NCI-H510A (cell line): ENCODE data around the gene LRMDA.

Experiments used
- DNase-seq: peaks from one replicate; lab custom pipeline; 2025; lab: John Stamatoyannopoulos, UW

Gene LRMDA

GRCh38 chr10:75542084-75542483, 110.7 kb downstream of the LRMDA start:
- DNase-seq = no peak

DNA sequence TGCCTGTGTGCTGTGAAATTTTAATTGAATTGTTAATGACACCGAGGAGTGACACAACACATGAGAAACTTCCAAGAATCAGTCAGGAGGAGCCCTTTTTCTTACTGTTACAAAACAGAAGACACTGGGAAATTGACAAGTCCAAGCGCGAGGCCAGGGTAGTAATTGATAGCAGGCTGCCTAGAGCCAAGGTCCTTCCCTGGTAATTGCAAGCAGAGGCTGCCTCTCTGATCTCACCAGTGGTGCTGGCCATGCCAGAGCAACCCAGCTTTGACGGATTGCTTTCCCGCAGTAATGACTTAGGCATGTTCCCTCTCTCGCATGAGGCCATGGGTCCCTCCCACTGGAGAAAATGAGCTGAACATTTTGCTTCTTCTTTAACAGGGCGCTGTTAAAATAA, 111.5 kb downstream of the LRMDA start:
- DNase-seq = no peak

GRCh38 chr10:75544386-75544785, 113.0 kb downstream of the LRMDA start:
- no peak for DNase-seq

DNA sequence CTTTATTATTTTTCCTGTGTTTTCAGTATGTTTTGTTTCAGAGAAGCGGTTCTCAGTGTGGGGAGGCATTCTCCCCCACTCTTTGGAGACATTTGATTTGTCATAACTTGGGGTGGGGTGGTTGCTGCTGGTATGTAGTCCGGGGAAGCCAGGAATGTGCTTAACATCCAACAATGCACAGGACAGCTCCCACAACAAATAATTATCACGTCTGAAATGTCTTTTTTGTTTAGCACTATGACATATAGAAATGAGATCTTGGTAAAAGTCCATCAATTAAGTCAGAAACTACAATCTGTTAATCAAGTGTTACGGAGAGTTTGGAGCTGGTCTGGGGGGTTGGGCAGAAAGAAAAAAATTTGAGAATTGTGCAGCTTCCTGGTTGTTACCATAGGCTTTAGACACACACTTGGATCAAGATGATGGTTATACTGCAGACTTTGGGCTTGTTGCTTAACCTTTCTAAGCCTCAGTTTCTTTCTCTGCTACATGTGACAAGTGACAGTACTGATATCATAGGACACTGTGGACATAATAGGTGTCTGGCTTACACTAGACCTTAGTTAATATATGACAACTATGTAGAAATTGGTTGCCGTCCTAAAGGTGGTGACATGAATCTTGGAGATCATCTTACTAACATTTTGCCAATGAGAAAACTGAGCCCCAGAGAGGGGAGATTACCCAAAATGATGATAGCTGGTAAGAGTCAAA, 113.7 kb downstream of the LRMDA start:
- no peak for DNase-seq

DNA sequence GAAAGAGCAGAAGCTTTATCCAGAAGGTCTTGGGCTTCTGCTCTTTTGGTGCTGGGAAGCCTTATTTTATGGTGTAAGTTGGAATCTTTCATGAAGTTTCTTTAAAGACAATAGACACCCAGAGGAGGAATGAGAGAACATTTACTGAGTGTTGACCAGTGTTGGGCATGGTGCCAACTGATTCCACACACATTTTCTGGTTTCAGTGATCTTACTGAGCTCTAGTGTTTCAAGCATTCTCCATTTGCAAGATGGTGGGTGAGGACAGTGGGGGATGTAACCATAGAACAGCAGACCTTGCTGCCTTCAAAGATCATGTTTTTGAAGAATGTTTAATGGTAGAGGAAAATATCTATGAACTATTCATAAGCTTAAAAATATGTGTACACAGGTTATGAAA, 114.6 kb downstream of the LRMDA start:
- no peak for DNase-seq

GRCh38 chr10:75547391-75548298, 116.2 kb downstream of the LRMDA start:
- DNase-seq = no peak

GRCh38 chr10:75548356-75548755, 116.9 kb downstream of the LRMDA start:
- no peak for DNase-seq

- DNase-seq = no peak
Measured at GRCh38 chr10:75550191-75550590, 118.8 kb downstream of the LRMDA start.

DNA sequence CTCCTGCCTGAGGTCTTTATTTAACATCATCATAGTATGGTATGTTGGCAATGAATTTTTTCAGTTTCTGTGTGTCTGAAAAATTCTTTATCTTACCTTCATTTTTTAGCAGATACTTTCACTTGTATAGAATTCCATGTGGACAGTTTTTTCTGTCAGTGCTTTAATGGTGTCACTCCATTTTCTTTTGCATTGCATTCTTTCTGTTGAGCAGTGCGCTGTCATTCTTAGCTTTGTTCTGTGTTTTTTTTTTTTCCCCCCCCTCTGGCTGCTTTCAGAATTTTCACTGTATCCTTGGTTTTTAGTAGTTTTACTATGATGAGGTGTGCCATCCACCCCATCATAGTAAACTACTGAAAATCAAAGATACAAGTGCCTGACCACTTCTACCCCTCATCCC, 120.7 kb downstream of the LRMDA start:
- no peak for DNase-seq

DNA sequence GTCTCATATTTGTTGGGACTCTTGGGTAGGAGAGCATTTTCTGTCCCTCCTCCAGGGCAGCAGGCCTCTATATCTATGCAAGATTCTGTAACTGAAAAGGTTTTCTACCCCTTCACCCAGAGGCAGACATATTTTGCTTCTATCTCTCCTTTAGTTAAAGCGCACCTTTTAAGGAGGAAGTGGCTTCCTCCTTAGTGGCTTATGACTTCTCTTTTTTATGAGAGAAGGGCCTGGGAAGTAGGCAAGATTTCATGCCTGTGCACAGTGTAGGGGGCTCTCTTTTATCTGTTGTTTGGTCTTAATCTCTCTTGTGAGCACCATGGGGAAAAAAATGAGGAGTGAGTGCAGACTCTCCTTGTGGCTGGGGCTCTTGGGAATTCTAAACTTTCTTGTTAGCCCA, 122.1 kb downstream of the LRMDA start:
- no peak for DNase-seq

GRCh38 chr10:75555323-75555722, 123.9 kb downstream of the LRMDA start:
- DNase-seq = no peak

GRCh38 chr10:75556320-75556719, 124.9 kb downstream of the LRMDA start:
- DNase-seq = no peak

GRCh38 chr10:75565286-75566251, 134.1 kb downstream of the LRMDA start:
- no peak for DNase-seq

GRCh38 chr10:75568450-75569130, 137.2 kb downstream of the LRMDA start:
- no peak for DNase-seq

GRCh38 chr10:75569506-75569905, 138.1 kb downstream of the LRMDA start:
- DNase-seq = no peak

DNA sequence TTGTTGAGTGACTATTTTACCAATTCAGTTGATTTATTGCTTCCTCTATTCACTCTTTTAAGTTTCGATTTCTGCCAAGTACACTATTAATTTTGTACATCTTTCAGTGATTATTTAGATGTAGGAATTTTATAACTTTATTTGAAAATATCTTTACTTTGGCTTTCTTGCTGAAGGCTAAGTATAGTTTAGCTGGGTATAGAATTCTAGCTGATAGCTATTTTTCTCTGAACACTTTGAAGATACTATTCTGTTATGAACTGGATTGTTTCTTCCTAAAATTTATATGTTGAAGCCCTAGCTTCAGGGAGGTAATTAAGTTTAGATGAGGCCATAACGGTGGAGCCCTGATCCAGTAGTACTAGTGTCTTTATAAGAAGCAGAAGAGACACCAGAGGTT, 141.1 kb downstream of the LRMDA start:
- no peak for DNase-seq

DNA sequence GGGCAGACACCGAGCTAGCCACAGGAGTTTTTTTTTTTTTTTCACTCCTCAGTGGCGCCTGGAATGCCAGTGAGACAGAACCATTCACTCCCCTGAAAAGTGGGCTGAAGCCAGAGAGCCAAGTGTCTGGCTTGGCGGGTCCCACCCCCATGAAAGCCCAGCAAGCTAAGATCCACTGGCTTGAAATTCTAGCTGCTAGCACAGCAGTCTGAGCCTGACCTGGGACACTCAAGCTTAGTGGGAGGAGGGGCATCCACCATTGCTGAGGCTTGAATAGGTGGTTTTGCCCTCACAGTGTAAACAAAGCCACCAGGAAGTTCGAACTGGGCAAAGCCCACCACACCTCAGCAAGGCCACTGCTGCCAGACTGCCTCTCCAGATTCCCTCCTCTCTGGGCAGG, 144.5 kb downstream of the LRMDA start:
- no peak for DNase-seq

DNA sequence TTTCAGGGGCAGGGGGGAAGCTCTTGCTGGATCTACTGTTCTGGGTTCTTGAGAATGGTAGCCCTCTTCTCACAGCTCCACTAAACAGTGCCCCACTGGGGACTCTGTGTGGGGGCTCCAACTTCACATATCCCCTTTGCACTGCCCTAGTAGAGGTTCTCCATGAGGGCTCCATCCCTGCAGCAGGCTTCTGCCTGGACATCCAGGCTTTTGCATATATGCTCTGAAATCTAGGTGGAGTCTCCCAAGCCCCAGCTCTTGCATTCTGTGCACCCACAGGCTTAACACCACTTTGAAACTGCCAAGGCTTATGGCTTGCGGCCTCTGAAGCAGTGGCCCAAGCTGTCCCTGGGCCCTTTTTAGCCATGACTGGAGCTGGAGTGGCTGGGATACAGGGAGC, 150.7 kb downstream of the LRMDA start:
- DNase-seq = no peak

GRCh38 chr10:75585294-75585693, 153.9 kb downstream of the LRMDA start:
- no peak for DNase-seq

DNA sequence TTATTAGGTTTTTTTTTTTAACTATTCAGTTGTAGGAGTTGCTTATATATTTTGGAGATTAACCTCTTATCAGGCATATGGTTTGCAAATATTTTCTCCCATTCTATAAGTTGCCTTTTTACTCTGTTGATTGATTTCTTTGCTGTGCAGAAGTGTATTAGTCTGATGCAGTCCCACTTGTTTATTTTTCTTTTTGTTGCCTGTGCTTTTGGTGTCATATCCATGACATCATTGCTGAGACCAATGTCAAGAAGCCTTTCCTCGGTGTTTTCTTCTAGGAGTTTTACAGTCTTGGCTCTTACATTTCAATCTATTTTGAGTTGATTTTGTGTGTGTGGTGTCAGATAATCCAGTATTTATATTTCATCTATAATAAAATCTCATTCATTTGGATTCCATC, 155.4 kb downstream of the LRMDA start:
- DNase-seq = no peak

DNA sequence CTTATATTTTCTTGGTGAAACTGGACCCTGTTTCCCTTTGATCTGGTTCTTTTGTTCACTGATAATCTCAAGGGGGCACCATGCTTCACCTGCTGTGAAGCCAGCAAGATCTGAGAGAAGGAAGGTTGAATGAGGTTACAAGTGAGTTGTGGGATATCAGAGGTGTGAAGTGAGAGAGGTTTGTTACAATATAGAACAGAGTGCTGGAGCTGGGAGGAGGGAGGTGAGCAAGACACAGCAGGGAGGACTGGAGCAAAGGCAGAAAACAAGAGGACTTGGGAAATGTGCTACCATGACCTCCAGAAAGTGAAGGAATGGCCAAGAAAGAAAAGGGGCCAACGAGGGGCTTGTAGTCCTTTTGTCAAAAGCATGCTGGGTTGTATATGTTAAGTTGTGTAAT, 156.6 kb downstream of the LRMDA start:
- no peak for DNase-seq
